HFFc6 (cell line): ENCODE data around the gene BRS3. TPM values are rescaled to one million over a fixed set of nuclear protein-coding genes. Genes with fewer than 3 reads are reported as not detected.
"Not testable (repeated sequence)": the region's sequence is repeated elsewhere in the genome, so short reads cannot be mapped to it uniquely, and the experiment has no call there.

Experiments
- DNase-seq: peaks from one replicate; pipeline ENCODE4 v3.0.0-alpha.2; 2018
- H3K27ac Mint-ChIP-seq: 2 replicates; pipeline ENCODE4 v1.8.0; 2020; ENCODE audit warnings: mild to moderate bottlenecking, mixed read lengths
- H3K27me3 Mint-ChIP-seq: 2 replicates; pipeline ENCODE4 v1.8.0; 2021; ENCODE audit warnings: mild to moderate bottlenecking, moderate library complexity, mixed read lengths; ENCODE audit not compliant: insufficient read depth
- H3K36me3 Mint-ChIP-seq: 2 replicates; pipeline ENCODE4 v1.8.0; 2021; ENCODE audit warnings: low read depth, mixed read lengths
- H3K4me1 Mint-ChIP-seq: 2 replicates; pipeline ENCODE4 v1.8.0; 2020; ENCODE audit warnings: low read depth, mixed read lengths
- H3K4me3 Mint-ChIP-seq: 2 replicates; pipeline ENCODE4 v1.8.0; 2020; ENCODE audit warnings: mild to moderate bottlenecking, moderate library complexity, mixed read lengths
- H3K9me3 Mint-ChIP-seq: 2 replicates; pipeline ENCODE4 v1.8.0; 2020; ENCODE audit warnings: mild to moderate bottlenecking, mixed read lengths
- long read RNA-seq: library from polyadenylated mRNA; unstranded; transcript quantifications from one replicate; pipeline ENCODE4 v2.0.0, GENCODE V29; 2019
- total RNA-seq, 6 experiments: library from RNA; stranded (reverse); fragmentation: NEBNext Ultra II Directional; extraction: Animal tissue kit (Norgen Biotek cat#: 25700); gene quantifications; 2 replicates in 1 of 6; 3 replicates in 5 of 6; pipeline ENCODE4 v1.2.3, GENCODE V29; 2021
- TF ChIP-seq, protein P1 (sequence below): fragments of 200-600 bp; sonication (generic); IDR thresholded peaks from 2 replicates; pipeline ENCODE4 v1.5.0; 2021; ENCODE audit warnings: antibody characterized with exemption, mild to moderate bottlenecking

The BRS3 gene
- not detected for total RNA-seq
- long read RNA-seq, result 0 reads

DNA sequence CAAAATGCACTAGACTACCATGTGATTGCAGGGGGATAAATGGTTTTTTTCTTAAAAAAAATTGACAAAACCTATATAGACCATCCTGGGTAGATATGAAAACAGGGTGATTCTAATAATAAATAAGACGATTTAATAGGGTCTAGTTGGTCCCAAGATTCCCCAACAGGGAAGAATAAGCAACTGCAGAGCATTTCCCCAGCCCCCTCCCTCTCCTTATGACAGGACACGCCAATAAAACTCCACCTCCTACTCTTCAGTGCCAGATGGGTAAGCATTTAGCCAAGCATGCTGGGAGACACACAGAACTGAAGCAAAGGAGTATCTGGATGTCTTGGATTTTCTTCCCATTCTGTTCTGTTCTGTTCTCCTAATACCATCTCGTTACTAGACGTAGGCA lies at the start of gene BRS3:
BRS3 (plus strand) TSS at position 301 of the 400 bp plus-strand sequence. CDS start 168 bp downstream, outside the sequence.
- Mint-ChIP-seq H3K36me3 (no peaks in the 10 kb centered on the region), H3K4me1 (no peaks in the 10 kb centered on the region), H3K27me3 (peaks cover 8% of the 10 kb centered on the region; the same call in 1 of the 2 replicates), H3K4me3 (no peak within 1 kb of the TSS), H3K27ac (no peak within 1 kb of the TSS), H3K9me3 (no peaks in the 10 kb centered on the region)
- TF ChIP-seq, protein P1, sequence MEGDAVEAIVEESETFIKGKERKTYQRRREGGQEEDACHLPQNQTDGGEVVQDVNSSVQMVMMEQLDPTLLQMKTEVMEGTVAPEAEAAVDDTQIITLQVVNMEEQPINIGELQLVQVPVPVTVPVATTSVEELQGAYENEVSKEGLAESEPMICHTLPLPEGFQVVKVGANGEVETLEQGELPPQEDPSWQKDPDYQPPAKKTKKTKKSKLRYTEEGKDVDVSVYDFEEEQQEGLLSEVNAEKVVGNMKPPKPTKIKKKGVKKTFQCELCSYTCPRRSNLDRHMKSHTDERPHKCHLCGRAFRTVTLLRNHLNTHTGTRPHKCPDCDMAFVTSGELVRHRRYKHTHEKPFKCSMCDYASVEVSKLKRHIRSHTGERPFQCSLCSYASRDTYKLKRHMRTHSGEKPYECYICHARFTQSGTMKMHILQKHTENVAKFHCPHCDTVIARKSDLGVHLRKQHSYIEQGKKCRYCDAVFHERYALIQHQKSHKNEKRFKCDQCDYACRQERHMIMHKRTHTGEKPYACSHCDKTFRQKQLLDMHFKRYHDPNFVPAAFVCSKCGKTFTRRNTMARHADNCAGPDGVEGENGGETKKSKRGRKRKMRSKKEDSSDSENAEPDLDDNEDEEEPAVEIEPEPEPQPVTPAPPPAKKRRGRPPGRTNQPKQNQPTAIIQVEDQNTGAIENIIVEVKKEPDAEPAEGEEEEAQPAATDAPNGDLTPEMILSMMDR, result no peak
- no peak for DNase-seq

GRCh38 chrX:136438192-136438591 lies 49.6 kb upstream of the BRS3 start:
- no peaks in the 10 kb centered on the region for H3K4me1 Mint-ChIP-seq
- no peak overlapping the region for H3K27ac Mint-ChIP-seq
- TF ChIP-seq, protein P1, result no peak
- no peak for DNase-seq
- H3K4me3 Mint-ChIP-seq, result no peak overlapping the region
- peaks cover 3% of the 10 kb centered on the region for H3K27me3 Mint-ChIP-seq
- H3K9me3 Mint-ChIP-seq, result no peaks in the 10 kb centered on the region
- H3K36me3 Mint-ChIP-seq, result no peaks in the 10 kb centered on the region

- H3K9me3 Mint-ChIP-seq, H3K36me3 Mint-ChIP-seq, H3K27me3 Mint-ChIP-seq, H3K4me1 Mint-ChIP-seq, H3K4me3 Mint-ChIP-seq, DNase-seq, H3K27ac Mint-ChIP-seq: not testable (repeated sequence)
These were observed 42.1 kb upstream of the BRS3 start for GRCh38 chrX:136445674-136446073.

DNA sequence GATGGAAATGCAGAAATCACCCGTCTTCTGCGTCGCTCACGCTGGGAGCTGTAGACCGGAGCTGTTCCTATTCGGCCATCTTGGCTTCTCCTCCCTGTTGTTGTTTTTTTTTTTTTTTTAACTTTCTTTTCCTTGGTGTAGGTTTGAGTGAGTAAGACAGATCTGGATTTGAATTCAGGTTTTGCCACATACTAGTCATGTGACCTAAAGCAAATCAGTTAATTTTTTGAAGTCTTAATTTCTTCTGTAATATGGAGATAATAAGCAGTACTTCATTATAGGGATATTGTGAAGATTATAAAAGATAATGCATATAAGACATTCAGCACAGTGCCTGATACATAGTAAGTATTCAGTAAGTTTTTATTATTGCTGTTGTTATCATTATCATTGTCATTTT lies 41.5 kb upstream of the BRS3 start:
- no peaks in the 10 kb centered on the region for H3K27me3 Mint-ChIP-seq
- no peak overlapping the region for H3K4me3 Mint-ChIP-seq
- H3K36me3 Mint-ChIP-seq, result no peaks in the 10 kb centered on the region
- no peaks in the 10 kb centered on the region for H3K9me3 Mint-ChIP-seq
- DNase-seq, result no peak
- H3K27ac Mint-ChIP-seq, result no peak overlapping the region
- TF ChIP-seq, protein P1, result no peak
- no peaks in the 10 kb centered on the region for H3K4me1 Mint-ChIP-seq

DNA sequence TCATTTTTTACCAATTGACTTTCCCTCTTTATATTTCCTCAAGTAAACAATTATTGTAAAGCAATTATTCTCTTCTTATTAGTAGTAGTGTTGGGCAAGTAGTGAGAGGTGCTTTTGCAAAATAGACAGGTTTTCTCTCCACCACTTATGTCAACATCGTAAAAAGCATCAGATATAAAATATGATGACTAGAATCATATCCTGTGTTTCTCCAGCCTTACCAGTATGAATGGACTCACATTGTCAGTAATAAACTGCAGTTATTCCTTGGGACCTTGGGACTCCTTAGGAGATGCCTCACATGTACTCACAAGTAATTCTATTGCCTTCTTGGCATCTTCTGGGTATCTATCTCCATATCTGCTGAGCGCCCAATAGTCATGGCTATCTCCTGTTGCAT lies 40.4 kb upstream of the BRS3 start:
- Mint-ChIP-seq H3K4me1 (no peaks in the 10 kb centered on the region), H3K27ac (no peak overlapping the region), H3K27me3 (no peaks in the 10 kb centered on the region), H3K4me3 (no peak overlapping the region), H3K36me3 (no peaks in the 10 kb centered on the region), H3K9me3 (no peaks in the 10 kb centered on the region)
- DNase-seq, result no peak
- TF ChIP-seq, protein P1, result no peak

DNA sequence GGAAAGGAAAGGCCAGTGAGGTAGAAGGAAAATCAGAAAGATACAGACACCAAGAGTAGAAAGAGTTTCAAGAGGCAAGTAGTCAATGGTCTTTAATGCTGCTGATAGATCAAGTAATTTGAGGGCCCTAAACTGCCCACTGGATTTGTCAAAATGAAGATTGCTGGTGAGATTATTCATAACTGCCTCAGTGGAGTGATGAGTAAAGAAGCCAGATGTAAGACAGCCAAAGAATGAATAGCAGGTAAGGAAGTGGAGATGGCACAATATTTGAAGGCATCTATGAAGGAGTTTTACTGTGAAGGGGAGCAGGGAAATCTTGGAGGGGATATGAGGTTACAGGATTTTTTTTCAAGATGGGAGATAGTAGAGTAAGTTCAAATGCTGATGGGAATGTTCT lies 39.8 kb upstream of the BRS3 start:
- Mint-ChIP-seq H3K27me3 (no peaks in the 10 kb centered on the region), H3K36me3 (no peaks in the 10 kb centered on the region), H3K4me1 (no peaks in the 10 kb centered on the region), H3K27ac (no peak overlapping the region), H3K4me3 (no peak overlapping the region), H3K9me3 (no peaks in the 10 kb centered on the region)
- TF ChIP-seq, protein P1, result no peak
- no peak for DNase-seq
